Endometrium (tissue), 2 donors: ENCODE measurements around the gene ARRB1.
"Not testable (repeated sequence)": the region's sequence is repeated elsewhere in the genome, so short reads cannot be mapped to it uniquely, and the experiment has no call there.

Source experiments
- FAIRE-seq: peaks from 2 replicates; lab custom pipeline; 2012; peaks lifted over from hg19 to GRCh38; lab: Jason Lieb, UNC
- donor health status: control.
- donor health status: control.

ARRB1 gene

DNA sequence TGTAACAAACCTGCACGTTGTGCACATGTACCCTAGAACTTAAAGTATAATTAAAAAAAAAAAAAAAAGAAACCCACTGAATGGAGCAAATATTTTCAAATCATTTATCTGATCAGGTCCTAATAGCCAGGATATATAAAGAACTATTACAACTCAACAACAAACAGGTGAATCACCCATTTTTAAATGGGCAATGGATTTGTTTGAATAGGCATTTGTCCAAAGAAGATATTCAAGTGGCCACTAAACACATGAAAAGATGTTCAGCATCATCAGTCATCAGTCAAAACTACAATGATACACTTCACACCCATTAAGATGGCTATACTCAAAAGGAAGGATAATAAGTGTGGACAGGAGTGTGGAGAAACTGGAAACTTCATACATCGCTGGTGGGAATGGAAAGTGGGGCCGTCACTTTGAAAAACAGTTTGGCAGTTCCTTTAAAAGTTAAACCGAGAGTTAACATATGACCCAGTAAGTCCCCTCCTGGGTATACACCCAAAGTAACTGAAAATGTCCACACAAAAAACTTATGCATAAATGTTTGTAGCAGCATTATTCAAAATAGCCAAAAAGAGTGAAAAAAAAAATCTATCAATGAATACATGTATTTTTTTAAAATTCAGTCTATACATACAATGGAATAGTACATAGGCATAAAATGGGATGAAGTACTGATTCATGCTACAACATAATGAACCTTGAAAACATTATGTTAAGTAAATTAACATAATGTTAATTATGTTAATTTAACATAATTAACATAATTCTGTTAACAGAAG, 53.1 kb downstream of the ARRB1 start:
- no peak for FAIRE-seq

DNA sequence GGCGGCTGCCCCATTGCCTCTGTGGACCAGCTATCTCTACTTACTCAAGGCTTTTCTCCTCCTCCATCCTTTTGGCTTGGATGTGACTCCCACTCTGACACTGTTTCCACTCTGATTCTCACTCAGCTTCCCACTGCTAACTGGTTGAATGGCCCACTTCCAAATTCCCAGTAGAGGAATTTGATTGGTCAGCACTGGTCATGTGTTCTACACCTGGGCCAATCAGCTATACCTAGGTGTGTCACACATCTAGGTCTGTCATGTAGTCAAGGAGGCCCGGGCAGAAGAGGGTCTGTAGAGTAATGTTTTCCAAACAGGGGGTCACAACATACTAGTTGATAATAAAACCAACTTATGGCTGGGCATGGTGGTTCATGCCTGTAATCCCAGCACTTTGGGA, 57.6 kb downstream of the ARRB1 start:
- FAIRE-seq: no peak

DNA sequence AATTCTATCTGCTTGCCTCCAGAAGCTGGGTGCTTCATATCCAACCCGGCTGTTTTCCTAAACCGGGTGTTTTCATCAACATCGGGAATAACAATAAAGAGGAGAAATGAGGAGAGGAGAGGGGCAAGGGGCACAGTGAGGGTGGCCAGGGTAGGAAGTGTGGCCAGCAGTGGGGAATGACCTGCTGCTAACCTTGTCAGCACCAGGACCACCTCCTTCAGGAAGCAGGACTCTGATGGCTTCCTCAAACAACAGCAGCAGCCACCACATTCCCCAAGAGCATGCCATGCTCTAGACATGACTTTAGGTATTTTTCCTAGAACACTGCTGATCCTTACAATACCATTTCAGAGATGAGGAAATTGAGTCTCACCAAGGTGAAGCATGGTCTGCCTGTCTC, 58.5 kb downstream of the ARRB1 start:
- no peak for FAIRE-seq

DNA sequence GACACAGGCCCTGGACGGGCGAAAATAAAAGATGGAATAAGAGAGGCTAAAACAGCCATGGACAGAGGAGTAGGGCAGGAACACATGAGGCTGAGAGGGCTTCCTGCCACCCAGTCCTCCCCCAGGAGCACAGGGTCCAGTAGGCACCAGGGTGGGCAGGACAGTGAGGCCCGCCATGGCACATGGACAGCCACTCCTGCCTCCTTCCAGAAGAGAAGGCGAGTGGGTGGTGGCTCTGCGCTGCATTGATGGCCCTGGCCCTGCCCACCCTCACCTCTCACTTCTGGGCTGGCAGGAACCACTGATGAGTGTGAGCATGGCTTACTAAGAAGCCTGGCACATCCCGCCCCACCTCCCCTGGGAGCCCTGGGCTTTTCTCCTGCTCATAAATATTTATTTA, 59.7 kb downstream of the ARRB1 start:
- FAIRE-seq: no peak

DNA sequence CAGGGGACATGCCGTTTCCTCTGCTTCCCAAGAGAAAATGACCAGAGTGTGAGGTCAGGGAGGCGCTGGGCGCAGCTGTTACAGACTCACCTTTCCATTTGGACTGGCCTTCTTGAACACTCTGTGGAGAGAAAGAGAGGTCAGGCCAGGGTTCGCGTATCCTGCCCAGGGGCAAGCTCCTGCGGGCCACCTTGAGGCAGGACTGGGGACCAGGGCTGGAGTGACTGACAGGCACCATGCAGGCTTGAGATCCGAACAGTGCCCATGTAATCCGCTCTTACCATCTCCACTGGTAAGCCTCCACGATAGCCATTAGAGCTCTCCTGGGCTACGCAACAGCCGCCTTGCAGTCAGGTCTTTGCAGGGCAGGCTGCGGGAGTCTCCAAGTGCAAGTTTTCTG, 61.5 kb downstream of the ARRB1 start:
- no peak for FAIRE-seq

DNA sequence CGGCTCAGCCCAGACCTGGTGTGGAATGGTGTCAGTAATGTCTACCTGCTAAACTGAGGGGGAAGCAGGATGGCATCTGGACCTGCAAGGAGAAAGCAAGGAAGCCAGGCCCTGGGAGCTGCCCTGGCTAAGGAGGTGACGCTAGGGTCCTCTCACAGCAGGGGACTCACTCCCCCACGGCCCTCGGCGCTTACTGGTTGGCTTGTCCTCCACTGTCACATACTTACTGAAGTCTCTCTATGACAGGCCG, 62.0 kb downstream of the ARRB1 start:
- FAIRE-seq: no peak

DNA sequence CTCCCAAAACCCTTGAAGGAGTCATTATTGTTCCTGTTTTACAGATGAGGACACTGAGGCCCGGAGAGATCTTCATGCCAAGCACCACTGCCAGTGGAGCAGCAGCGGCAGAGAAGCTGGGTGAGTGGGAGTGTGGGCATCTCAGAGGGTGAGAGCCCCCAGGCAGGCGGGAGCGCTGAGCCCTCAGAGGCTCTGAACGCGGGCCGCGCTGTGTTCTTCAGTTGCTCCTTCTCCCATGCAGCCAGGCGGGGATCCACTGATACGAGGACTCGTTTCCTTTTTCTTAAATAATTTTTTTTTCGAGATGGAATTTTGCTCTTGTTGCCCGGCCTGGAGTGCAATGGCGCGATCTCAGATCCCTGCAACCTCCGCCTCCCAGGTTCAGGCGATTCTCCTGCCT, 63.9 kb downstream of the ARRB1 start:
- no peak for FAIRE-seq

DNA sequence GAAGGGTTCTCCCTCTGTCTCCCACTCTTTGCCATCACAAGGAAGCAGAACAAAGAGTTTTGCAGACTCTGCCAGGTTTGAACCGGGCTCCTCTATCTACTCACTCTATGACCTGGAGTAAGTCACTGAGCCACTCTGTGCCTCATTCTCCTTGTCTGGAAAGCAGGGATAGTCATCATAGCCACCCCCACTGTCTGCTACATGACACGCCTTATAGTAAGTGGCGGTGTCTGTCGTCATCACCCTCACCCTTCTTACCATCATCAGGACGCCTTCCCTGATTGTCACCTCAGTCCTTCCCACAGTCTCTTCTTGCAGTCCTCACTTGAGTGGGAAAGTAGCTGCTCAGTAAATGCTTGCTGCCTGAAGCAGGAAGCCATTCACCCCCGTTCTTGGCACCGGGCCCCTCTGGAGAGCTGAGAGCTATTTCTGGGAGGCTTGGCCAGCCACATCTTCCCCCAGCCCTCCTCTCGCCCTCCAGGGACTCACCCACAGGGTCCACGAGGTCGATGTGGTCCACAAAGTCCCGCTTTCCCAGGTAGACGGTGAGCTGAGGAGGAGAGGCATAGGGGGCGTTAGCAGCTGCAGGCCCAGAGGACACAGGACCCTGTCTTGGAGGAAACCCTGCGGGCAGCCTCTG, 64.5 kb downstream of the ARRB1 start:
- no peak for FAIRE-seq

DNA sequence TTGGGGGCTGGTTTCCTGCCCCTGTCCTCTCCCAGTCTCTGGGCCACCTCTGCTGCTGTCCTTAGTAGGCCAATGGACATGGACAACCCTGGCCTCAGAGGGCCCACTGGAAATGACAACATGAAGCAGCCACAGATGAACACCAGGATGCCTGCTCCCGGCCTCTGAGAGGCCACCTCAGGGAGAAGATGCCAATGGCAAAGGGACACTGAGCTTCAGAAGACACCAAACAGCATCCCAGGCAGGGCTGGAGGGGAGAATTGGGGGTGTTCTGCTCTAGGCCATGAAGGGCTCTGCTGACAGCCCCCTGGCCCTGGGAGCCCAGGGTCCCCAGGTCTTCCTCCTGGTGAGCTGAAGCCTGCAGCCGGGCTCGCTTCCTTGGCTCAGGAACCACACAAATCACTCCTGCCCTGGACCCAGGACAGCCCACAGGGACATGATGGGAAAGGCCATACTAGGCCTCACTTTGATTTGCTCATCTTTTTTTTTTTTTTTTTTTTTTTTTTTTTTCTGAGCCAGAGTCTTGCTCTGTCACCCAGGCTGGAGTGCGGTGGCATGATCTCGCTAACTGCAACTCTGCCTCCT, 65.6 kb downstream of the ARRB1 start:
- no peak for FAIRE-seq

DNA sequence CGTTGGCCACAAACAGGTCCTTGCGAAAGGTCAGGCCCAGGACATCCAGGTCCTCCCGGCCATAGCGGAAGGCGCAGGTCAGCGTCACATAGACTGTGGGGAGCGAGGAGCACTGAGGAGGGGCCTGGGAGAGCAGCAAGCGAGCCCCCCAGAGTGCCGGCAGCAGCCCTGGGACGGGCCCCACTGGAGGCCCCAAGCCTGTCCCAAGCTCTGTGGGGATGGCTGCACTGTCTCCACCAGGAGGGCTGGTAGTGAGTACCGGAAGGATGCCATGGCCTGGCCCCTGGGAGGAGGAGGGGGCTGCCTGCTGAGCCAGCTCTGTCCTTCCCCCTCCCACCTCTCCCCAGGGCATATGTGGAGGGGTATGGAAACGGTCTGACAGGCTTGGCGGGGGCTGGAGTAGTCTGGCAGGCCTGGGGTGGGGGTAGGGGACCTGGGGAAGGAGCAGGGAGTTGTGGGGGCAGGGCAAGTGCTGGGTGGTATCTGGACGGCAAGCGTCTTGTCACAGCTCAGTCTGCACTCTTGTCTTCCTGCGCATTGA, 68.0 kb downstream of the ARRB1 start:
- no peak for FAIRE-seq

DNA sequence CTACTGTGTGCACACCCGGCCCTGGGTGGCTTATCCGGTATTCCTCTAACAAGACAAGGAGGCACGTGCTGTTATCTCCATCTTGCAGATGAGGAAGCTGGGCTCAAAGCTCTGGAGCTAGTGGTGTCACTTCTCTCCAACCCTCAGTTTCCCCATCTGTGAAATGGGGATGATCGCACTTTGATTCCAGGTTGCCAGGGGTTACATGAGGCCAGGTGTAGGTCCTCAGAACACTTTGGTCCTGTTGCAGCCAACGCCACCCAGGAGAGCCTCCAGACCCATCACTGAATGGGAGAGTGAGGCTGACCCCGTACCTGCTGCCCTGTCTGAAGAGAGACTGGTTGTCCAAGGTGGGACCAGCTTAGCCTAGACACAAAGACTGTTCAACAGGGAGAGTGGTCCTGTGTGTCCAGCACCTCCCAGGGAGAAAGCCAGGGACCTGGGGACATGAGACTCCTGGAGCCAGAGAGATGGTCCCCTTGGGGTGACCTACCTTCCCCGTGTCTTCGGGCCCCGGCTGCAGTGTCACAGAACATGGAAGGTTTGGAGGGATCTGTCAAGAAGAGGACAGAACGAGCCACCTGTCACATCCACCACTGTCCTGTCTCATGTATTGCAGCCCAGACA, 69.9 kb downstream of the ARRB1 start:
- FAIRE-seq: no peak

DNA sequence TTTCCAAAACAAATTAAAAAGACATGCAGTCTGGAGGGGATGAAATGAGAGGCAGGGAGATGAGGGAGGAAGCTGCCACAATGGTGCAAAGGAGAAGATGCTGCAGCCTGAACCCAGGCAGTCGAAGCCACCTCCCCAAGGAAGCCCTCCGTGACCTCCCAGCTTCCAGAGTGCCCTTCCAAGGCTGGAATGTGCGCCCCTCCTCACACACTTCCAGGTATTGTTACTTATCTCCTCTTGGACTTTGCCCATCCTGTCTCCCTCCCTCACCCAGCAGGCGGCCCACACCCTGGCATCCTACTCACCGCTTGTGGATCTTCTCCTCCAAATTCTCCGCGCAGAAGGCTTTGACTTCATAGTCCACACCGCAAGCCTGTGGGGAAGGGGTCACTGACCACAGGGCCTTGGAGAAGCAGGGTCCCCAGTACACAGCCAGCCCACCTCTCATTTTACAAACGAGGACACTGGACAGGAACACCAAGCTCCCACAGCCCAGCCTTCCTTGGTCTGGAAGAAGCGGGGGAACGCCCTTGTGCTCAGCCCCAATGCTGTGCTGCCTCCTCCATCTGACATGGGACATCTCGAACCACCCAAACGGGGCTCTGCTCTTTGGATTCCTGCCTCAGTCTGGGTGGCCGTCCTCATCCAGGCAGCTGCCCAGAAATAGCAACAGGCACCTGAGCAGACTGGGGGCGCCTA, 70.5 kb downstream of the ARRB1 start:
- no peak for FAIRE-seq

DNA sequence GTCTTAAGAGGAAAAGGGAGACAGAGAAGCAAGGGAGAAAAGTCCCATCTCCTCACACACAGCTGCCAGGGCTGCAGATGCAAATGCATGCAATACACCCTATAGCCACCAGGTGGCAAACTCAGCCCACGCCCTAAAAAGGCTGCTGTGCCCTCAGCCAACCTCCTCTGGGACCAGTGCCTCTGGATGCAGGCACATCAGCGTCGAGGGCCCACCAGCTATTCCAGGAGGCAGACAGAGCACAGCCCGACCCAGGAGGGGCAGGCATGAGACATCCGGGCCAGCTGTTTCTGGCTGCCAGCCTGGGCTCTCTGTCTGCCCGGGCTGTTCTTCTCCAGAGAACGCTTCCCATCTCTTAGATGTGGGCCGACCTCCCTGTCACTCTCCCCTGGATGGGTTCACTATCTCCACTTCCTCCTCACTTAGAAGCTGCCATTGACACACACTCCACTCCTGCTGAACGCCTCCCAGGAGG, 71.2 kb downstream of the ARRB1 start:
- no peak for FAIRE-seq

DNA sequence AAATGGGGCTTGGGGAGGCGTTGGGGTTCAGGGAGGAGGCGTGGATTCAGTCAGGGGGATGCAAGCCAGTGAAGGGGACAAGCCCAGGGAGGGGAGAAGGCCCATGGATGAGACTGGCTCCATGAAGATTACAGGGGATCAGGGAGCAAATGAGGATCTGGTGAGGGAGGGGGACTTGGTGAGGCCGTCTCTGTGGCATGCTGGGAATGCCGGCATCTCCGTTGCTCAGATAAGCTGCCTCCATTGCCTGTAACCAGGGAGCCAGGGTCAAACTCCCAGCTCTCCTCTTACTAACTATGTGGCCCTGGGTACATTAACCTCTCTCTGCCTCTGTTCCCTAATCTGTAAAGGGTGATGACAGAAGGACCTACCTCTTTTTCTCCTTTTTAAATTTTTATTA, 72.2 kb downstream of the ARRB1 start:
- FAIRE-seq: no peak

DNA sequence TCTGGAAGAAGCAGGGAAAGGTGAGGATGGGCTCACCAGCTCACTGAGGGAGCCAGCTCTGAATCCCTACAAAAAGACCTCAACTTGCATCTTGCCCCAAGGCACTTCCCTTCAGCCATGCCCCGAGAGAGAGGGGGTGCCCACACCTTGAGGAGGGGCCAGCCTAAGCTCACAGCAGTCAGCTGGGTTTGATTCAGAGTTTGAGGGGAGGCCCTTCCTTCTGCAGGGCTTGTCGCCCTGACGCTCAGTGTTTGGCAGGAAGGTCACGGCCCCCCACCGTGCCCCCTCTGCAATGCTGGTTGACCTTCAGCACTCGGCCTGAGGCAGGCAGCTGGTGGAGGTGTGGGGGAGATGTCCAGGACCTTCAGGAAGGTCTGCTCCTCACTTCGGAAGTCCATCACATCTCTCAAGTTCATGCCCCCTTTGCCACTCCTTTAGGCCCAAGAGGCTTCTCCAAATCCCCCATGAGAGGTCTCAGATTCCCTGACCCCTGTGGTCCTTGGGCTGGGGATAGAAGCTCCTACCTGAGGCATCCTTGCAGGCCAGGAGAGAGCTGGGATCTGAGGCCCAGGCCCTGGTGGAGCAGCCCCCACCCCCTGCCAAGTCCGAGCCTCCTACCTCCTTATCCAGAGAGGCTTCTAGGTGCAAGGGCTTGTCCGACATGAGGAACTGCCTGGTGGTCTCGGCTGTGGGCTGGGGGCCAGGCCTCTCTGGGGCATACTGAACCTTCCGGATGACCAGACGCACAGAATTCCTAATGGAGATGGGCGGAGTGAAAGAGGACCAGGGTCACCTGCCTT, 73.3 kb downstream of the ARRB1 start:
- no peak for FAIRE-seq

DNA sequence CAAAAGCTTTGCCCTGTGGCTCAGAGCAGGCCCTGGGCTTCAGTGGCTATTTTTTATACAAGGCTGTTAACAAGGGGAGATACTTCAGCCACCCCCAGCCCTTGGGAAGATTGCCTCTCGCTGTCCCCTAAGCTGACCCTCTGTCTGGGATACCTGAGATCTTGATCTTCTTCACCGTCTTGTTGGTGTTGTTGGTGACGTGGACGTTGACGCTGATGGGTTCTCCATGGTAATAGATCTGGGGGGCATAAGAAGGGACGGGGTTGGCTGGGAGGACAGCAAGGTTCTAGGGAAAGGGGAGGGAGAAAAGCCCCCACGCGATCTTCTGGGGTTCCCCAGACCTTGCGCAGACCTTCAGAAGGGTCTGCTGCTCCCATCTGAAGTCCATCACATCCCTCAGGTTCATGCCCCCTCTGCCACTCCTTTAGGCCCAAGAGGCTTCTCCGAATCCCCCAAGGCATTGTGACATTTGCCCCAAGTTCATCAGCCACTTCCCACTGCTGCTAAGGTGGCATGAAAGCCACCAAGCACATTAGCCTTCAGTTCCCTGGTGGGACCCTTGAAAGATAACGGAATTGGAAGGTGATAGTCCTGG, 74.2 kb downstream of the ARRB1 start:
- FAIRE-seq: no peak

DNA sequence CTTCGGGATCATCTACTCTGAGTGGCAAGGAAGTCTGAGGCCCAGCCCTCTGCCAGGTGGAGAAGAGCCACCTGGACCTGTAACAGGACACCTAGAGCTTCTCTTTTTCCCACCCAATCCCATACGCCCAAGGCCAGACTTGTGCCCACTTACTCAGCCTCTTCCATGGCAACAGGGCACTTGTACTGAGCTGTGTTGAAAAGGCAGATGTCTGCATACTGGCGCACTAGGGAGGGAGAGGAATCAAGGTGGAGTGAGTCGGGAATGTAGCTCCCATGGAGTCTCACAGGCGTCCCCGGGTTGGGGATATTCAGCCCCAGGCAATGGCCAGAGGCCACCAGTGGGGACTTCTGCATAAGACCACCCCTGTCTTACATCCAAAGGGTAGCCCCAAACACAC, 74.8 kb downstream of the ARRB1 start:
- no peak for FAIRE-seq

DNA sequence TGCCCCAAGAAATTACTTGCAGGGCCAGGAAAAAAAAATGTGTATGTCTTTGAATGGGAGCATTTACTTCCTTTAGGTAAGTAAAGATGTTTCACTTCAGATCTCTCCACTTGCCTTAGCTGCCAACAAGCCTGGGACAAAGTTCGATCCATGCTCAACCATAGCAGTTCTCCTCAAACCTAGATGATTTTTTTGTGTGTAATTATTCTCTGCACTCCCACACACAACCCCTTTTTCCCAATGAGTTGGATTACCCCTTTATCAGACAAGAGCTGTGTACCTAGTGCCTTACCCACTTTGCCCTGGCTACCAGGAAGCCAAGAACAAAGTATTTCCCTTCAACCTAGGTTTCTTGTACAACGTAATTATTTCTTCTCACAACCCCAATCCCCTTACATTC, 75.3 kb downstream of the ARRB1 start:
- no peak for FAIRE-seq

DNA sequence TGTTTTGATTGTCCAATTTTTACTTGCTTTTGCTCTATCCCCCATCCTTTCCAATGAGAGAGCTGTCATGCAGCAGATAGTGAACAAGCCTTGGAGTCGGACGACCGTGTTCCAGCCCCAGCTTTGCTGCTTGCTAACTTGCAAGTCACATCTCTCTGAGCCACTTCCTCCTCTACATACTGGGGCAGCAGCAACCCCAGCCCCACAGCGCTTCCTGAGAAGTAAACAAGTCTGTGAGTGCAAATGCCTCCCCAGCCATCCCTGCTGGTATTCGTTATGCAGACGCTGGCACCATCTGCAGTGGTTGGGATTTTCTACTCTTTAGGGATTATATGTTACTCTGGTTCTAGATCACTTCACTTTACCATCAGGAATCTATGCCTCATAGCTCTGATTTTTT, 75.9 kb downstream of the ARRB1 start:
- FAIRE-seq: no peak

DNA sequence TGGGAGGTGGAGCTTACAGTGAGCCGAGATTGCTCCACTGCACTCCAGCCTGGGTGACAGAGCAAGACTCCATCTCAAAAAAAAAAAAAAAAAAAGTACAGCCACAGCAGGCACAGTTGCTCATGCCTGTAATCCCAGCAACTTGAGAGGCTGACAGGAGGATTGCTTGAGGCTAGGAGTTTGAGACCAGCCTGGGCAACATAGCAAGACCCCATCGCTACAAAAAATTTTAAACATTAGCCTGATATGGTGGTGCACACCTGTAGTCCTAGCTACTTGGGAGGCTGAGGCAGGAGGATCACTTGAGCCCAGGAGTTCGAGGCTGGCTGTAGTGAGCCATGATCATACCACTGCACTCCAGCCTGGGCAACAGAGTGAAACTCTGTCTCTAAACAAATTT, 76.7 kb downstream of the ARRB1 start:
- FAIRE-seq: not testable (repeated sequence)
